Esophagus squamous epithelium (tissue), 4 donors: ENCODE measurements around the gene CTNNA2.

ENCODE experiments used
- CTCF ChIP-seq, 6 experiments: fragments of 450-650 bp in 4 of 6; fragments of 200-600 bp in 2 of 6; sonication (generic) in 2 of 6; IDR thresholded peaks; one replicate each; pipeline ENCODE4 v1.5.1; 2016 to 2019; ENCODE audit warnings: antibody characterized with exemption in 6 of 6, mild to moderate bottlenecking in 4 of 6, moderate library complexity in 4 of 6
- POLR2A ChIP-seq, 4 donors: fragments of 450-650 bp; IDR thresholded peaks; one replicate each; pipeline ENCODE4 v1.6.1; 2017; ENCODE audit warnings: antibody characterized with exemption in 4 of 4, mild to moderate bottlenecking in 4 of 4, moderate library complexity in 3 of 4

- no peak for TF ChIP-seq CTCF (IDR thresholded peaks at IDR 0.05)
- TF ChIP-seq POLR2A (IDR thresholded peaks at IDR 0.05), result no peak
Observed at GRCh38 chr2:80242355-80242910, 729.6 kb downstream of the CTNNA2 start.
